Glutamatergic neuron (in vitro differentiated cells): ENCODE measurements around the gene RPTOR. TPM values are rescaled to one million over a fixed set of nuclear protein-coding genes. Genes with fewer than 3 reads are reported as not detected.

Source experiments
- DNase-seq: peaks from one replicate; pipeline ENCODE4 v3.0.0; 2022
- H3K27ac Mint-ChIP-seq: one replicate; pipeline ENCODE4 v1.8.0; 2020; ENCODE audit warnings: mild to moderate bottlenecking, mixed read lengths, inconsistent platforms; ENCODE audit not compliant: unreplicated experiment
- H3K27me3 Mint-ChIP-seq: one replicate; pipeline ENCODE4 v1.8.0; 2020; ENCODE audit warnings: mild to moderate bottlenecking, moderate library complexity, mixed read lengths, inconsistent platforms; ENCODE audit not compliant: unreplicated experiment
- H3K36me3 Mint-ChIP-seq: one replicate; pipeline ENCODE4 v1.8.0; 2020; ENCODE audit warnings: mild to moderate bottlenecking, mixed read lengths, inconsistent platforms; ENCODE audit not compliant: unreplicated experiment
- H3K4me1 Mint-ChIP-seq: one replicate; pipeline ENCODE4 v1.8.0; 2020; ENCODE audit warnings: mild to moderate bottlenecking, low read depth, mixed read lengths, inconsistent platforms; ENCODE audit not compliant: unreplicated experiment
- H3K4me3 Mint-ChIP-seq: one replicate; pipeline ENCODE4 v1.8.0; 2020; ENCODE audit warnings: mild to moderate bottlenecking, mixed read lengths, inconsistent platforms; ENCODE audit not compliant: unreplicated experiment
- H3K9me3 Mint-ChIP-seq: one replicate; pipeline ENCODE4 v1.8.0; 2020; ENCODE audit warnings: mild to moderate bottlenecking, moderate library complexity, mixed read lengths, inconsistent platforms; ENCODE audit not compliant: unreplicated experiment
- CTCF ChIP-seq: fragments of 200-600 bp; sonication (generic); IDR thresholded peaks from one replicate; pipeline ENCODE4 v1.5.0; 2021; ENCODE audit not compliant: partially characterized antibody, unreplicated experiment
- total RNA-seq: library from RNA; stranded (reverse); fragmentation: NEBNext Ultra II Directional; extraction: Animal tissue kit (Norgen Biotek cat#: 25700); gene quantifications from one replicate; pipeline ENCODE4 v1.2.1, GENCODE V29; 2021; ENCODE audit not compliant: unreplicated experiment

The RPTOR gene
- total RNA-seq, 1 donor from 2014 or later, result 39.8 TPM

- peaks cover 28% of the 10 kb centered on the region for H3K4me1 Mint-ChIP-seq
- no peak overlapping the region for H3K27ac Mint-ChIP-seq
- DNase-seq, result no peak
- no peak for TF ChIP-seq CTCF
- H3K9me3 Mint-ChIP-seq, result peaks cover 2% of the 10 kb centered on the region
- peaks cover 7% of the 10 kb centered on the region for H3K27me3 Mint-ChIP-seq
- no peaks in the 10 kb centered on the region for H3K36me3 Mint-ChIP-seq
- H3K4me3 Mint-ChIP-seq, result no peak overlapping the region
These were observed 238.8 kb downstream of the RPTOR start for GRCh38 chr17:80783486-80783885.

- no peak for TF ChIP-seq CTCF
- H3K36me3 Mint-ChIP-seq, result no peaks in the 10 kb centered on the region
- peaks cover 30% of the 10 kb centered on the region for H3K4me1 Mint-ChIP-seq
- peaks cover 2% of the 10 kb centered on the region for H3K9me3 Mint-ChIP-seq
- H3K27ac Mint-ChIP-seq, result no peak overlapping the region
- DNase-seq, result no peak
- H3K4me3 Mint-ChIP-seq, result no peak overlapping the region
- H3K27me3 Mint-ChIP-seq, result peaks cover 7% of the 10 kb centered on the region
These were observed 239.3 kb downstream of the RPTOR start for GRCh38 chr17:80783971-80784370.

DNA sequence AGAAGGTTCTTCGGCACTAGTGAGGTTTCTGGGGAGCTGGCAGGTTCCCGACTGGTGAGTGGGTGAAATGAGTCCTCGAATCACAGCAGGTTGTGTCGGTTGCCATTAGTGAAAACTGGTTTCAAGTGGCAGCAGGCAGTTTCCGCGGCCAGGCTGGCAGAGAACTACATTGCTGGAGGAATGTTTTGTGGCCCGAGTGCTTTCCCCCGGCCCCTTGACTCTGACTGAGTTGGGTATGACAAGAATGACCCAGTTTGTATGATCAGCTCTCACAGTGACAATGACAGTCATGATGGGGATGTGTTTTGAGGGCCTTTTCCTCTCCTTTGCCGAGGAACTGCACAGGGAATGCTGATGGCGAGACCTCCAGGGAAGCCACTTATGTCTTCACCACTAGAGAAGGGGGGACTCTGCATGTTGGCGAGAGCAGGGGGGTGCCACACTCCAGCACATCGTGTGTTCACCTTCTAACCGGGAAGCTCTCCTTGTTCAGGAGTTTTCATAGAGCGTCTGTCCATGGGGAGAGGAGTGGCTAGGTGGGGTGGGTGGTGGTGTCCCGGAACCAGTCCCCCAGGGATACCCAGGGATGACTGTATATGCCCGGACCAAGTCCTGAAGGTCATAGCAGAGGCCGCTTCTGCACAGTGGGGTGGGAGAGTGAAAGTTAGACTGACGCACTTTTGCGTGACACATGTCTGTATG lies 241.0 kb downstream of the RPTOR start:
- DNase-seq, result no peak
- Mint-ChIP-seq H3K4me3 (no peak overlapping the region), H3K27ac (no peak overlapping the region), H3K27me3 (peaks cover 4% of the 10 kb centered on the region), H3K36me3 (no peaks in the 10 kb centered on the region), H3K4me1 (peaks cover 40% of the 10 kb centered on the region), H3K9me3 (peaks cover 5% of the 10 kb centered on the region)
- no peak for TF ChIP-seq CTCF

GRCh38 chr17:80786470-80786869 lies 241.8 kb downstream of the RPTOR start:
- peaks cover 5% of the 10 kb centered on the region for H3K9me3 Mint-ChIP-seq
- peaks cover 4% of the 10 kb centered on the region for H3K27me3 Mint-ChIP-seq
- H3K4me1 Mint-ChIP-seq, result peaks cover 45% of the 10 kb centered on the region
- no peak for DNase-seq
- H3K36me3 Mint-ChIP-seq, result no peaks in the 10 kb centered on the region
- H3K4me3 Mint-ChIP-seq, result no peak overlapping the region
- H3K27ac Mint-ChIP-seq, result no peak overlapping the region
- TF ChIP-seq CTCF, result no peak

DNA sequence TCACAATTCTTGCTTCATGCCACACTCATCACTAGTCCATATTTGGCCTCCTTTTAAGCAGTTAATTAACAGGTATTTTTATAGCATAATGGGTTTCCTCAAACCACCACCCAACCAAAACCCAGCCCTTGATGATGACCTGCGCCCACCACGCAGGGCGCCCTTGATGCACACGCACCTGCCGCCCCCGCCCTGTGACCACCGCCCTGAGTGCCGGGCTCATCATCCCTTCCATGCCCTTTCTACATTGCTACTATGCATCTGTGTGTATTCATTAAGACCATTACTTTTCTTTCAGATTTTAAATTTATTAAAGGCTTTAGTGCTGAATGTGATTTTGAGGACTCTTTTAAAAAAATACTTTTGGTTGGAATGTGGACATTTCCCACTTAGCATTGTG lies 242.2 kb downstream of the RPTOR start:
- Mint-ChIP-seq H3K36me3 (no peaks in the 10 kb centered on the region), H3K4me3 (no peak overlapping the region), H3K27me3 (peaks cover 4% of the 10 kb centered on the region), H3K9me3 (peaks cover 5% of the 10 kb centered on the region), H3K4me1 (peaks cover 46% of the 10 kb centered on the region), H3K27ac (peak overlapping the region; percentile 9)
- no peak for TF ChIP-seq CTCF
- no peak for DNase-seq
